ENCODE data around the gene DIDO1. TPM values are rescaled to one million over a fixed set of nuclear protein-coding genes. Genes with fewer than 3 reads are reported as not detected.
A peak's percentile ranks its signal among the peaks of the same experiment; 100 is the strongest.

Gene DIDO1
- total RNA-seq, 3 donors from 2014 or later (not counting 1 experiment from before 2014, with no cell fraction given), result 79.5 to 116 (median 83.4) TPM

DNA sequence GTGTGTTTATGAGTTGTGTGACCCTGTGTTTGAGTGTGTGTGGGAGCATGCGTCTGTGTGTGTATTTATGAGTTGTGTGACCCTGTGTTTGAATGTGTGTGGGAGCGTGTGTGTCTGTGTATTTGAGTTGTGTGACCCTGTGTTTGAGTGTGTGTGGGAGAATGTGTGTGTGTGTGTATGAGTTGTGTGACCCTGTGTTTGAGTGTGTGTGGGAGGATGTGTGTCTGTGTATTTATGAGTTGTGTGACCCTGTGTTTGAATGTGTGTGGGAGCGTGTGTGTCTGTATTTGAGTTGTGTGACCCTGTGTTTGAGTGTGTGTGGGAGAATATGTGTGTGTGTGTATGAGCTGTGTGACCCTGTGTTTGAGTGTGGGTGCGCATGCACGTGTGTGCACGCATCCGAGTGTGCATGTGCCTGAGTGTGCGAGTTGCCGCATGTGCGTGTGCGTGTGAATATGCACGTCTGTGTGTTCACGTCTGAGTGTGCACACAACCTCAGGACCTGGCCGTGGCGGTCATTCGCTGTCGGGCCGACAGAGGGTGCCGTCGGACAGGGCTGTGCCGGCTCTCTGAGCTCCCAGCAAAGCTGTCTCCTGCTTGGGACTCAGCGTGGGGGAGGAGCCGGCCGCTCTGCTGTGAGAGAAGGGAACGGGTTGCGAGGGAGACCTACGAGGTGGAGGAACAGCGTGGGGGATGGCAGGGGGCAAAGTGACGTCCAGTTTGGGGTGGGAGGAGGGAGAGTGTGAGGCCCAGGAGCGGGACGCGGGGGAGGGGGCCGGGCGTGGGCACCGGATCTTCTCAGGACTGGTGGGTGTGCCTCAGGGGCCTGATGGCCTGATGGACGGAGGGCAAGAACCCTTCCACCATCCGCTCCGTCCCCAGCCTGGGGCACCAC, 45.9 kb upstream of the DIDO1 start:
- Mint-ChIP-seq H3K27ac (peak overlapping the region in 1 of 2 donors; percentile 17), H3K9me3 (no peaks in the 10 kb centered on the region), H3K4me1 (peaks cover 10 to 19% of the 10 kb centered on the region in 2 donors), H3K27me3 (ENCODE audit: low read depth in 2 of 2) (peaks cover 24 to 38% of the 10 kb centered on the region in 2 donors), H3K4me3 (peak overlapping the region; percentile 56), H3K36me3 (no peaks in the 10 kb centered on the region)
- H3K9me3 ChIP-seq (ENCODE audit: control insufficient read depth, insufficient read depth, low read length), result no peaks in the 10 kb centered on the region
- intact Hi-C loops (cut with micrococcal nuclease), result loop anchor here (1.0 to 2.0 kb wide), 2 partner anchors 37 to 71 kb away; no protein-coding TSS in a partner anchor
- DNase-seq (peak; percentile 81 to 90), ATAC-seq (peak; percentile 88 to 99 (median 98))
- H3K27me3 ChIP-seq (ENCODE audit: control insufficient read depth, insufficient read depth, low read length), result peaks cover 43% of the 10 kb centered on the region
- peaks cover 19% of the 10 kb centered on the region for H3K4me1 ChIP-seq (ENCODE audit: control insufficient read depth, insufficient read depth, low read length)
- 3% methylated on average over 38 of the region's 38 CpGs for WGBS (ENCODE audit: insufficient coverage)
- H3K27ac ChIP-seq (ENCODE audit: low read length), result no peak overlapping the region
- TF ChIP-seq, protein P1, sequence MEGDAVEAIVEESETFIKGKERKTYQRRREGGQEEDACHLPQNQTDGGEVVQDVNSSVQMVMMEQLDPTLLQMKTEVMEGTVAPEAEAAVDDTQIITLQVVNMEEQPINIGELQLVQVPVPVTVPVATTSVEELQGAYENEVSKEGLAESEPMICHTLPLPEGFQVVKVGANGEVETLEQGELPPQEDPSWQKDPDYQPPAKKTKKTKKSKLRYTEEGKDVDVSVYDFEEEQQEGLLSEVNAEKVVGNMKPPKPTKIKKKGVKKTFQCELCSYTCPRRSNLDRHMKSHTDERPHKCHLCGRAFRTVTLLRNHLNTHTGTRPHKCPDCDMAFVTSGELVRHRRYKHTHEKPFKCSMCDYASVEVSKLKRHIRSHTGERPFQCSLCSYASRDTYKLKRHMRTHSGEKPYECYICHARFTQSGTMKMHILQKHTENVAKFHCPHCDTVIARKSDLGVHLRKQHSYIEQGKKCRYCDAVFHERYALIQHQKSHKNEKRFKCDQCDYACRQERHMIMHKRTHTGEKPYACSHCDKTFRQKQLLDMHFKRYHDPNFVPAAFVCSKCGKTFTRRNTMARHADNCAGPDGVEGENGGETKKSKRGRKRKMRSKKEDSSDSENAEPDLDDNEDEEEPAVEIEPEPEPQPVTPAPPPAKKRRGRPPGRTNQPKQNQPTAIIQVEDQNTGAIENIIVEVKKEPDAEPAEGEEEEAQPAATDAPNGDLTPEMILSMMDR (IDR thresholded peaks at IDR 0.05), result peak; percentile 83
- H3K4me3 ChIP-seq (ENCODE audit: low read length), result no peak overlapping the region
- H3K36me3 ChIP-seq (ENCODE audit: control insufficient read depth, insufficient read depth, low read length), result no peaks in the 10 kb centered on the region

DNA sequence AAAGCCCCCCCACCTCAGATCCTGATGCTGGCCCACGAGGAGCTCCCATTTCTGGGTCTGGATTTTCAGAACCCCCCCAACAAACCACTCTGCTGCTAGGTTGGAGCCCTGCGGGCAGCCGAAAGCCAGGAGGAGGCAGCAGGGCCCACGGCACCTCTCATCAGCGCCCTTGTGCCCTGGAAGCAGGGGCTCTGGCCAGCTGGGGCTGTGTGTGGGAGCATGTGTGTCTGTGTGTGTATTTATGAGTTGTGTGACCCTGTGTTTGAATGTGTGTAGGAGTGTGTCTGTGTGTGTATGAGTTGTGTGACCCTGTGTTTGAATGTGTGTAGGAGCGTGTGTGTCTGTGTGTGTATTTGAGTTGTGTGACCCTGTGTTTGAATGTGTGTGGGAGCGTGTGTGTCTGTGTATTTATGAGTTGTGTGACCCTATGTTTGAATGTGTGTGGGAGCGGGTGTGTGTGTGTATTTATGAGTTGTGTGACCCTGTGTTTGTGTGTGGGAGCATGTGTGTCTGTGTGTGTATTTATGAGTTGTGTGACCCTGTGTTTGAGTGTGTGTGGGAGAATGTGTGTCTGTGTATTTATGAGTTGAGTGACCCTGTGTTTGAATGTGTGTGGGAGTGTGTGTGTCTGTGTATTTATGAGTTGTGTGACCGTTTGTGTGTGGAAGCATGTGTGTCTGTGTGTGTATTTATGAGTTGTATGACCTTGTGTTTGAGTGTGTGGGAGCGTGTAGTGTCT, 45.1 kb upstream of the DIDO1 start:
- TF ChIP-seq, protein P1 (IDR thresholded peaks at IDR 0.05), result no peak
- H3K9me3 ChIP-seq (ENCODE audit: control insufficient read depth, insufficient read depth, low read length), result no peaks in the 10 kb centered on the region
- Mint-ChIP-seq H3K9me3 (no peaks in the 10 kb centered on the region), H3K36me3 (no peaks in the 10 kb centered on the region), H3K27ac (peak overlapping the region in 1 of 2 donors; percentile 17), H3K27me3 (ENCODE audit: low read depth in 2 of 2) (peaks cover 24 to 33% of the 10 kb centered on the region in 2 donors), H3K4me3 (peak overlapping the region; percentile 11), H3K4me1 (peaks cover 10 to 19% of the 10 kb centered on the region in 2 donors)
- H3K4me3 ChIP-seq (ENCODE audit: low read length), result no peak overlapping the region
- 81% methylated on average over 10 of the region's 10 CpGs for WGBS (ENCODE audit: insufficient coverage)
- no peaks in the 10 kb centered on the region for H3K36me3 ChIP-seq (ENCODE audit: control insufficient read depth, insufficient read depth, low read length)
- peaks cover 37% of the 10 kb centered on the region for H3K27me3 ChIP-seq (ENCODE audit: control insufficient read depth, insufficient read depth, low read length)
- DNase-seq (no peak), ATAC-seq (no peak)
- intact Hi-C loops (cut with micrococcal nuclease), result no loop called here
- H3K4me1 ChIP-seq (ENCODE audit: control insufficient read depth, insufficient read depth, low read length), result peaks cover 15% of the 10 kb centered on the region
- H3K27ac ChIP-seq (ENCODE audit: low read length), result no peak overlapping the region

DNA sequence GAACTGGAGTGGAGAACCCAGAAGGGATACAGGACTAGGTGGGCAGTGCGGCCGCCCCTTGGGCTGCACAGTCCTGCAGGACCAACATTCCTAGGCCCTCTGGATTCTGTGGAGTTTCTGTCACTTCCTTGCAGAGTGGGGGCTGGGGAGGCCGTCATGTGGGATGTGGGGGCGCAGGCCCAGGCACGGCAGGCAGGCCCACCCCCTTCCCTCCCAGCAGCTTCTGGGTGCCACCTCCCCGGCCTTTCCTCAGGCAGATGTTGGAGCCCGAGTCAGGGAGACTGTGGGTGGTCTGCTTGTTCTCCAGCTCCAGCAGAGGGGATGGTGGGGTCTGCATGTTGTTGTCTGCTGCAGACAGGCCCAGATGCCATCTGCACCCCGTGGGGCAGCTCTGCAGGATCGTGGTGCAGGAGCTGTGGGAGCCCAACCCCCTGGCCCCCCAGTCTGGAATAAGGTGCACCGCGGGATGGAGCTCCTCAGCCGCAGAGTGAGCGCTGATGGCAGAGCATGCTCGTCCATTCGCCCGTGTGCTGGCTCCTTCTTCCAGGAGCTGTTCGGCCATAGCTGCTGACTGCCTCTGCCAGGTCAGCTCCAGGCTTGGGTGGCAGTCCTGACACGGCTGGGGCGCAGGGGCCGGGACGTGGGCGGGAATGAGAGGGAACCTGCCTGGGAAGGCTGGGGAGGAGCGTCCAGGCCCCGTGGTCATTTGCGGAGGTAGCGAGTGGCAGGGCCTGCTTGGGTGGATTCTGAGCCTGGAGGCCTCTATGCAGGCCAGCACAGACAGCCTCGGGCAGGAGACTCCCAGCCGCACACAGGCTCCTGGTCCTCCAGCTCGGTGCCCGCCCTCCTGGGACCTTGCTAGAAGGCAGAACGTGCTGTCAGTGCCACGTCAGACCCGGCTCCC, 44.3 kb upstream of the DIDO1 start:
- Mint-ChIP-seq H3K4me3 (no peak overlapping the region), H3K27me3 (ENCODE audit: low read depth in 2 of 2) (peaks cover 24 to 29% of the 10 kb centered on the region in 2 donors), H3K4me1 (peaks cover 10 to 19% of the 10 kb centered on the region in 2 donors), H3K36me3 (no peaks in the 10 kb centered on the region), H3K27ac (no peak overlapping the region), H3K9me3 (no peaks in the 10 kb centered on the region)
- TF ChIP-seq, protein P1 (IDR thresholded peaks at IDR 0.05), result no peak
- Histone ChIP-seq H3K4me3 (ENCODE audit: low read length) (no peak overlapping the region), H3K27me3 (ENCODE audit: control insufficient read depth, insufficient read depth, low read length) (peaks cover 34% of the 10 kb centered on the region), H3K36me3 (ENCODE audit: control insufficient read depth, insufficient read depth, low read length) (no peaks in the 10 kb centered on the region), H3K27ac (ENCODE audit: low read length) (no peak overlapping the region), H3K4me1 (ENCODE audit: control insufficient read depth, insufficient read depth, low read length) (peaks cover 15% of the 10 kb centered on the region), H3K9me3 (ENCODE audit: control insufficient read depth, insufficient read depth, low read length) (no peaks in the 10 kb centered on the region)
- no peak for ATAC-seq
- no peak for DNase-seq
- intact Hi-C loops (cut with micrococcal nuclease), result no loop called here
- 58% methylated on average over 32 of the region's 33 CpGs for WGBS (ENCODE audit: insufficient coverage)
